ENCODE data around the gene ST14.

DNA sequence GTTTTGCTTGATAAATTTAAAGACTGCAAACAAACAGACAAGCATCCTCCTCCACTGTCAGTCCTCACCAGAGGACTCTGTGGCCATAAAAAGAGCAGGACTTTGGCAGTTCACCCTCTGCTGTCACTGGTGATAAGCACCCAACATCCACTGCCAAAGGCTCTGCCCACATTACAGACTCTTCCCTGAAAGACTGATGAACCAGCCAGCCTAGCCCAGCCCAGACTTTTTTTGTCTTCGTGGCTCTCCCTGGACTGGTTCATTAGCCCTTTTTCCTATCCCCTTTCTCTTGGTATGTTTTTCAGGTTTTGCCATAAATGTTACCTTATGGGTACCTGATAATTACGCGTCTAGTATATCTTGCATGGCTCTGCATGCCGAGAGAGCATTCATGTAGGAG lies 15.1 kb downstream of the ST14 start:
- TF ChIP-seq RXRA (IDR thresholded peaks at IDR 0.05; ENCODE audit: borderline replicate concordance, low read depth) (no peak), POLR2AphosphoS5 (IDR thresholded peaks at IDR 0.05; ENCODE audit: low read depth, low read length) (no peak), RAD21 (IDR thresholded peaks at IDR 0.05; ENCODE audit: low read length) (no peak), NRF1 (IDR thresholded peaks at IDR 0.05; ENCODE audit: low read depth, low read length) (no peak), RFX5 (IDR thresholded peaks at IDR 0.05; ENCODE audit: low read length) (no peak)
- TF ChIP-seq, protein P1, sequence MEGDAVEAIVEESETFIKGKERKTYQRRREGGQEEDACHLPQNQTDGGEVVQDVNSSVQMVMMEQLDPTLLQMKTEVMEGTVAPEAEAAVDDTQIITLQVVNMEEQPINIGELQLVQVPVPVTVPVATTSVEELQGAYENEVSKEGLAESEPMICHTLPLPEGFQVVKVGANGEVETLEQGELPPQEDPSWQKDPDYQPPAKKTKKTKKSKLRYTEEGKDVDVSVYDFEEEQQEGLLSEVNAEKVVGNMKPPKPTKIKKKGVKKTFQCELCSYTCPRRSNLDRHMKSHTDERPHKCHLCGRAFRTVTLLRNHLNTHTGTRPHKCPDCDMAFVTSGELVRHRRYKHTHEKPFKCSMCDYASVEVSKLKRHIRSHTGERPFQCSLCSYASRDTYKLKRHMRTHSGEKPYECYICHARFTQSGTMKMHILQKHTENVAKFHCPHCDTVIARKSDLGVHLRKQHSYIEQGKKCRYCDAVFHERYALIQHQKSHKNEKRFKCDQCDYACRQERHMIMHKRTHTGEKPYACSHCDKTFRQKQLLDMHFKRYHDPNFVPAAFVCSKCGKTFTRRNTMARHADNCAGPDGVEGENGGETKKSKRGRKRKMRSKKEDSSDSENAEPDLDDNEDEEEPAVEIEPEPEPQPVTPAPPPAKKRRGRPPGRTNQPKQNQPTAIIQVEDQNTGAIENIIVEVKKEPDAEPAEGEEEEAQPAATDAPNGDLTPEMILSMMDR (IDR thresholded peaks at IDR 0.05): no peak
- TF ChIP-seq, protein P2, sequence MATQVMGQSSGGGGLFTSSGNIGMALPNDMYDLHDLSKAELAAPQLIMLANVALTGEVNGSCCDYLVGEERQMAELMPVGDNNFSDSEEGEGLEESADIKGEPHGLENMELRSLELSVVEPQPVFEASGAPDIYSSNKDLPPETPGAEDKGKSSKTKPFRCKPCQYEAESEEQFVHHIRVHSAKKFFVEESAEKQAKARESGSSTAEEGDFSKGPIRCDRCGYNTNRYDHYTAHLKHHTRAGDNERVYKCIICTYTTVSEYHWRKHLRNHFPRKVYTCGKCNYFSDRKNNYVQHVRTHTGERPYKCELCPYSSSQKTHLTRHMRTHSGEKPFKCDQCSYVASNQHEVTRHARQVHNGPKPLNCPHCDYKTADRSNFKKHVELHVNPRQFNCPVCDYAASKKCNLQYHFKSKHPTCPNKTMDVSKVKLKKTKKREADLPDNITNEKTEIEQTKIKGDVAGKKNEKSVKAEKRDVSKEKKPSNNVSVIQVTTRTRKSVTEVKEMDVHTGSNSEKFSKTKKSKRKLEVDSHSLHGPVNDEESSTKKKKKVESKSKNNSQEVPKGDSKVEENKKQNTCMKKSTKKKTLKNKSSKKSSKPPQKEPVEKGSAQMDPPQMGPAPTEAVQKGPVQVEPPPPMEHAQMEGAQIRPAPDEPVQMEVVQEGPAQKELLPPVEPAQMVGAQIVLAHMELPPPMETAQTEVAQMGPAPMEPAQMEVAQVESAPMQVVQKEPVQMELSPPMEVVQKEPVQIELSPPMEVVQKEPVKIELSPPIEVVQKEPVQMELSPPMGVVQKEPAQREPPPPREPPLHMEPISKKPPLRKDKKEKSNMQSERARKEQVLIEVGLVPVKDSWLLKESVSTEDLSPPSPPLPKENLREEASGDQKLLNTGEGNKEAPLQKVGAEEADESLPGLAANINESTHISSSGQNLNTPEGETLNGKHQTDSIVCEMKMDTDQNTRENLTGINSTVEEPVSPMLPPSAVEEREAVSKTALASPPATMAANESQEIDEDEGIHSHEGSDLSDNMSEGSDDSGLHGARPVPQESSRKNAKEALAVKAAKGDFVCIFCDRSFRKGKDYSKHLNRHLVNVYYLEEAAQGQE (IDR thresholded peaks at IDR 0.05; ENCODE audit: low read depth, low read length): no peak
- TF ChIP-seq, protein P3, sequence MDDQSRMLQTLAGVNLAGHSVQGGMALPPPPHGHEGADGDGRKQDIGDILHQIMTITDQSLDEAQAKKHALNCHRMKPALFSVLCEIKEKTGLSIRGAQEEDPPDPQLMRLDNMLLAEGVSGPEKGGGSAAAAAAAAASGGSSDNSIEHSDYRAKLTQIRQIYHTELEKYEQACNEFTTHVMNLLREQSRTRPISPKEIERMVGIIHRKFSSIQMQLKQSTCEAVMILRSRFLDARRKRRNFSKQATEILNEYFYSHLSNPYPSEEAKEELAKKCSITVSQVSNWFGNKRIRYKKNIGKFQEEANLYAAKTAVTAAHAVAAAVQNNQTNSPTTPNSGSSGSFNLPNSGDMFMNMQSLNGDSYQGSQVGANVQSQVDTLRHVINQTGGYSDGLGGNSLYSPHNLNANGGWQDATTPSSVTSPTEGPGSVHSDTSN (IDR thresholded peaks at IDR 0.05): no peak

Data from SK-N-SH (cell line).